Body of pancreas (tissue), 4 donors: ENCODE results near the gene NRXN2. TPM values are rescaled to one million over a fixed set of nuclear protein-coding genes. Genes with fewer than 3 reads are reported as not detected.

Experiments
- ATAC-seq: fragments of 150-250 bp; one replicate; pipeline ENCODE4 v1.9.1; 2016
- DNase-seq, 4 donors: peaks; one replicate each; pipeline ENCODE4 v3.0.0-alpha.2; 2019
- H3K27ac ChIP-seq, 4 donors: fragments of 200-600 bp; sonication (generic); 1 replicate in 3 of 4; 2 replicates in 1 of 4; pipeline versions ENCODE4 v1.5.1 to v1.6.1; 2016 to 2019; ENCODE audit warnings: mild to moderate bottlenecking in 1 of 4, mixed read lengths in 1 of 4, moderate library complexity in 1 of 4
- H3K27me3 ChIP-seq, 2 donors: fragments of 200-600 bp; sonication (generic); one replicate each; pipeline ENCODE4 v1.6.0; 2016; ENCODE audit warnings: mild to moderate bottlenecking in 1 of 2
- H3K36me3 ChIP-seq, 2 donors: fragments of 200-600 bp; sonication (generic); replicated peaks in 1 of 2; 2 replicates each; pipeline ENCODE4 v1.5.1; 2016; ENCODE audit warnings: low read depth in 2 of 2; ENCODE audit not compliant: insufficient read depth in 1 of 2
- H3K4me1 ChIP-seq: fragments of 200-600 bp; sonication (generic); one replicate; pipeline ENCODE4 v1.6.0; 2016
- H3K4me3 ChIP-seq, 2 donors: fragments of 200-600 bp; sonication (generic); 1 replicate in 1 of 2; 2 replicates in 1 of 2; pipeline ENCODE4 v1.5.1; 2016 to 2019
- H3K9me3 ChIP-seq, 3 donors: fragments of 200-600 bp; sonication (generic); 1 replicate in 2 of 3; 2 replicates in 1 of 3; pipeline ENCODE4 v1.5.1; 2016
- CTCF ChIP-seq, 7 experiments: fragments of 450-650 bp in 4 of 7; fragments of 200-600 bp in 3 of 7; sonication (generic) in 3 of 7; IDR thresholded peaks; one replicate each; pipeline ENCODE4 v1.5.1; 2016 to 2019; ENCODE audit warnings: antibody characterized with exemption in 7 of 7
- POLR2A ChIP-seq, 3 donors: fragments of 450-650 bp; IDR thresholded peaks; one replicate each; pipeline ENCODE4 v1.6.1; 2016; ENCODE audit warnings: antibody characterized with exemption in 3 of 3, mild to moderate bottlenecking in 2 of 3
- WGBS, 2 donors: methylation state at CpG; one replicate each; pipeline ENCODE4 v1.1.5; 2017; 5-methylcytosine and 5-hydroxymethylcytosine counted together
- intact Hi-C: fragments of 100-400 bp; cut with DNase I; formaldehyde crosslinking; loops from one replicate; pipeline ENCODE4 v1.15.1; 2023
- total RNA-seq, 2 donors: library from RNA; depleted of rRNA; stranded (reverse); fragments of >200 nt; gene quantifications; one replicate each; pipeline ENCODE4 v1.1.0, GENCODE V29; 2016

NRXN2 gene
- total RNA-seq, 2 donors from 2014 or later: 1.3 to 4.9 TPM

DNA sequence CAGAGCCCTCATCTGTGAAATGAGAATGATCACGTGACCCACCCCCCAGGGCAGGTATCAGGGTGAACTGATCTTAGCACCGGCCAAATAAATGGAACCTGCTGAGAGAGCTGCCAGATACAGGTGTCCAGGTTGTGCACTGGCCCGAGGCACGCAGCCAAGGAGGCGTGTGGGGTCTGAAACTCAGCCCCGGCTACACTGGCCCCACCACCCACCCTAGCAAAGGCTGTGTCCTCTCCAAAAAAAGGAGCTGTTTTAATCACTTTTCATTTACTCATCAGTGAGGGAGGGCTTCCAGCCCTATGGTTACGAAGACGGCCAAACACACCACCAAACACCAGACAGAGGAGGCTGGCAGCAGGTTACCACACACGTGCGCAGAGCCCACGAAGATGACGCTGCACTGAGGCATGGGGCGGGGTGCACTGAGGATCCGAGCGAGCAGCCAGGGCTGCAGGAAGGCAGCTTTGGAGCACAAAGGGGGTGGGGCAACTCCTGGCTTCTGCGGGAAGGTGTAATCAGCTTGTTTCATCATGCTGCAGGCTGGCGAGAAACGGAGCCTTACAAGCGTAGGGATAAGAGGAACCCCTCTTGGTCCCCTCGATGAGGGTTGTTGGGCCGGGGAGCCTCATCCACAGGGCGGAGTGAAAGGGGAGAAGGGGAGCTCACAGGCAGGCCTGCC, 151.4 kb downstream of the NRXN2 start:
- intact Hi-C loops: no loop called here
- no peak for DNase-seq
- Histone ChIP-seq H3K27me3 (no peaks in the 10 kb centered on the region), H3K36me3 (no peaks in the 10 kb centered on the region), H3K4me1 (peaks cover 7% of the 10 kb centered on the region), H3K9me3 (no peaks in the 10 kb centered on the region), H3K27ac (no peak overlapping the region), H3K4me3 (no peak overlapping the region)
- 70 to 73% methylated on average over 22 of the region's 22 CpGs for WGBS, 2 donors
- no peak for ATAC-seq
- TF ChIP-seq CTCF (IDR thresholded peaks at IDR 0.05) (no peak), POLR2A (IDR thresholded peaks at IDR 0.05) (no peak)

DNA sequence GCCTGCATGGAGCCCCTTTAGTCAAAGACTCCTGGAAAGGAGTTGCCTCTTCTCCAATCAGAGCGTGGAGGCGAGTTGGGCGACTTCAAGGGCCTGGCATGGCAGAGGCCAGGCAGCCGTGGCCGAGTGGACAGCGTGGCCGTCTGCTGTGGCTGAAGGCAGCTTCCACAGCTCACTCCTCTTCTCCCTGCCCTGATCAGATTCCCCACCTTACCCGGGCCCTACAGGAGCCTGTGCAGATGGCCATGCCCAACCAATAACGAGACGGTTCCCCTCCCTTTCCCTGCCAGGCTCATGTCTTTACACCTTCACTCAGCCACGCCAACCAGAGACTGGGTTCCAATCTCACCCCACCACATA, 152.0 kb downstream of the NRXN2 start:
- Histone ChIP-seq H3K36me3 (no peaks in the 10 kb centered on the region), H3K4me3 (no peak overlapping the region), H3K4me1 (peaks cover 12% of the 10 kb centered on the region), H3K27ac (no peak overlapping the region), H3K27me3 (no peaks in the 10 kb centered on the region), H3K9me3 (no peaks in the 10 kb centered on the region)
- TF ChIP-seq POLR2A (IDR thresholded peaks at IDR 0.05): no peak
- TF ChIP-seq CTCF (IDR thresholded peaks at IDR 0.05): no peak
- ATAC-seq: no peak
- intact Hi-C loops: no loop called here
- no peak for DNase-seq
- WGBS, 2 donors: 87 to 94% methylated on average over 11 of the region's 11 CpGs

DNA sequence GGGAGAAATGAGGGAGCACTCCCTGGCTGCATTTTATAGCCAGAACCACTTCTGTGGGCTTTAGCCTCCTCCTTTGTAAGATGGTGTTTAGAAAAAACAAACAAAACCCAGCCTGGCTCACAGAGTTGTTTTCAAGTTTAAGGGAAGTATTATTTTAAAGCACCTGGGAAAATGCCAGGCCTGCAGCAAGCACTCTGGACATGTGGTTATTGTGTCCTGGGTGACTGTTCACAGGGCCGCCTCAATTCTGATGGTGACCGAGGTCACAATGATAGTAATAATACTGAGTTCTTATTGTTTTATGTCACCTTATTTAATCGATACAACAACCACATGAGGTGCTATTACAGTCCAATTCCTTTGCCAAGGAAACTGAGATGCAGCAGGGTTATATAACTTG, 152.7 kb downstream of the NRXN2 start:
- DNase-seq: no peak
- 90% methylated on average over 3 of the region's 3 CpGs for WGBS, 2 donors
- Histone ChIP-seq H3K4me3 (no peak overlapping the region), H3K27me3 (no peaks in the 10 kb centered on the region), H3K4me1 (peaks cover 19% of the 10 kb centered on the region), H3K36me3 (no peaks in the 10 kb centered on the region), H3K27ac (no peak overlapping the region), H3K9me3 (no peaks in the 10 kb centered on the region)
- intact Hi-C loops: no loop called here
- TF ChIP-seq CTCF (IDR thresholded peaks at IDR 0.05) (no peak), POLR2A (IDR thresholded peaks at IDR 0.05) (no peak)
- no peak for ATAC-seq

- Histone ChIP-seq H3K9me3 (no peaks in the 10 kb centered on the region), H3K27me3 (no peaks in the 10 kb centered on the region), H3K4me3 (no peak overlapping the region), H3K4me1 (peaks cover 20% of the 10 kb centered on the region), H3K36me3 (no peaks in the 10 kb centered on the region), H3K27ac (no peak overlapping the region)
- 88 to 92% methylated on average over 6 to 8 of the region's 8 CpGs for WGBS, 2 donors
- no peak for TF ChIP-seq CTCF (IDR thresholded peaks at IDR 0.05)
- TF ChIP-seq POLR2A (IDR thresholded peaks at IDR 0.05): no peak
- ATAC-seq: no peak
- intact Hi-C loops: no loop called here
- no peak for DNase-seq
These were observed 153.6 kb downstream of the NRXN2 start for GRCh38 chr11:64569300-64569970.
